Peyer's patch (tissue), 4 donors: ENCODE measurements around the gene YTHDC1.

Experiments used
- POLR2A ChIP-seq, 2 donors: fragments of 450-650 bp; IDR thresholded peaks; one replicate each; pipeline ENCODE4 v1.5.1; 2017; ENCODE audit warnings: antibody characterized with exemption in 2 of 2, mild to moderate bottlenecking in 2 of 2, moderate library complexity in 2 of 2
- TF ChIP-seq, protein P1 (sequence below), 6 experiments: fragments of 450-650 bp in 4 of 6; fragments of 200-600 bp in 2 of 6; sonication (generic) in 1 of 6; IDR thresholded peaks; one replicate each; pipeline ENCODE4 v1.5.1; 2017 to 2019; ENCODE audit warnings: antibody characterized with exemption in 6 of 6, mild to moderate bottlenecking in 3 of 6, moderate library complexity in 1 of 6

DNA sequence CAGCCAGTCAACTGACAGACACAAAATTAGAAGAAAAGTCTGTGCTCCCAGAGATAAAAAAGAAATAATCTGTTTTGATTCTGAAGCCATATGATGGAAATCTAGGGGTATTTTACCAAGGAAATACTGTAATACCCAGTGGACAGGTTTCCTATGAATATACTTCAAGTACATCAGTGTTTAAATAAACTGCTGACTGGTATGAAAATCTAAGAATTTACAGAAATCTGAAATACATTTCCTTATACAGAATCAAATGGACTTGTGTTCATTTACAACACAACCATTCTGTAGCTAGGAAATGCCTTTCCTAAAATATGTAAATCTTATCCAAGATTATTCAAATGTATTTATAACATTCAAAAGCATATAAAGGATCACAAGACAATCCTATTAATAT is 13.4 kb downstream of the YTHDC1 start:
- no peak for TF ChIP-seq POLR2A (IDR thresholded peaks at IDR 0.05)
- TF ChIP-seq, protein P1, sequence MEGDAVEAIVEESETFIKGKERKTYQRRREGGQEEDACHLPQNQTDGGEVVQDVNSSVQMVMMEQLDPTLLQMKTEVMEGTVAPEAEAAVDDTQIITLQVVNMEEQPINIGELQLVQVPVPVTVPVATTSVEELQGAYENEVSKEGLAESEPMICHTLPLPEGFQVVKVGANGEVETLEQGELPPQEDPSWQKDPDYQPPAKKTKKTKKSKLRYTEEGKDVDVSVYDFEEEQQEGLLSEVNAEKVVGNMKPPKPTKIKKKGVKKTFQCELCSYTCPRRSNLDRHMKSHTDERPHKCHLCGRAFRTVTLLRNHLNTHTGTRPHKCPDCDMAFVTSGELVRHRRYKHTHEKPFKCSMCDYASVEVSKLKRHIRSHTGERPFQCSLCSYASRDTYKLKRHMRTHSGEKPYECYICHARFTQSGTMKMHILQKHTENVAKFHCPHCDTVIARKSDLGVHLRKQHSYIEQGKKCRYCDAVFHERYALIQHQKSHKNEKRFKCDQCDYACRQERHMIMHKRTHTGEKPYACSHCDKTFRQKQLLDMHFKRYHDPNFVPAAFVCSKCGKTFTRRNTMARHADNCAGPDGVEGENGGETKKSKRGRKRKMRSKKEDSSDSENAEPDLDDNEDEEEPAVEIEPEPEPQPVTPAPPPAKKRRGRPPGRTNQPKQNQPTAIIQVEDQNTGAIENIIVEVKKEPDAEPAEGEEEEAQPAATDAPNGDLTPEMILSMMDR (IDR thresholded peaks at IDR 0.05) = no peak
